Heart left ventricle (tissue), 13 donors: Measurements from ENCODE around the gene C12orf76.

Experiments used
- POLR2A ChIP-seq, 2 donors: fragments of 450-650 bp; IDR thresholded peaks; one replicate each; pipeline ENCODE4 v1.6.1; 2017; ENCODE audit warnings: antibody characterized with exemption in 2 of 2, mild to moderate bottlenecking in 2 of 2, moderate library complexity in 2 of 2
- TF ChIP-seq, protein P1 (sequence below), 12 donors: fragments of 200-600 bp; sonication (generic) in 4 of 12; IDR thresholded peaks; one replicate each; pipeline versions ENCODE4 v1.5.0 to v1.8.0; 2018 to 2022; ENCODE audit warnings: antibody characterized with exemption in 12 of 12, mild to moderate bottlenecking in 5 of 12
- donor health status: ischemic (EF 13 %, LVEDD 7.1; RV severe dilation, severe dysfunction).
- donor health status: DM: no; HTN: yes; CAD: no.
- donor health status: DM: no; HTN: no; CAD: no.
- donor health status: ischemic (EF 25% LVEDD 6.9; RV normal size, moderate dysfunction).
- donor health status: ischemic (EF 25% LVEDD 5.7; RV mildly dilated, moderate dysfunction).
- donor health status: ischemic (EF 35%, LVEDD 5.7; RV mildly dilated, moderate dysfunction).
- donor health status: nonischemic (EF 11% LVEDD 7.7; RV severe dilation, severe dysfunction).
- donor health status: DM: yes; HTN: yes; CAD: no.
- donor health status: PGD.
- donor health status: ischemic (EF 29% LVEDD 5.4; RV normal size, mild dysfunction).
- donor health status: nonischemic (EF 23%, LVEDD 6.1; RV moderate dilation, normal function).

DNA sequence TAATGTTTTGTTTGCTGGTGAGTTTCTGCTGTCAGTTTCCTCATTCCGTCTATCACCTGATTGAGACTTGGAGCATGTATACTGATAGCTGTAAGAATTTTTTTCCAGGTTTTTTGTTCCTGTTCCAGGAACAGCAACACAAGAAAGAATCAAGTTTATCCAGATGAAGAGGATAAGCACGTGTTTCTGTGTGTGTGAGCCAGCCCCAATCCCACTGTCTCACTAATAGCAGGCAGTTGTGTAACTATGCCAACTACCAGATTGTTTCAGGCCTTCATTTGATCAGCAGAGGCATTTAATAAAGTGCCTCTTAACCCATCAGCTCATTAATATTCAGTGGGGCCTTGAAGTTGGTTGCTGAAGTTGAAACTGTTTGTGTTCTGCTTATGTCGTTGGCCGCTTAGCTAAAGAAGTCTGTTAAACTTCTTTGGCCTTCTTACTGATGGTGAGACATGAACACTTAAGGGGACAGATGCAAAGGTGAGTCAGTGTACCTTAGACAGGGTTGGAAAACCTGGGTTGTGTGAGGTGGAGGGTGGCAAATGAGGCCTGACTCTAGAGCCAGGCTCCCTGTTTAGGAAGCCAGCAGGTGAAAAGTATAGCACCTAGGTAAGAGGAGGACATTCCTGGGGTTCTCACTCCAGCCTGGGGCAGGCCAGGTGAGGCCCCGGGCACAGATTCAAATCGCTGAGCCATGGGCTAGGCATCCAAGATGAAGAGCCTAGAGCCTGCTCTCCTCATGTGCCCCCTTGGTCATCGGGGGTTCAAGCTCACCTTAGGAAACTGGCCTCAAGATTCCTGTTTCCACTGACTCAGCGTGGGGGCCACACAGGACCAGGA is 45.4 kb downstream of the C12orf76 start:
- TF ChIP-seq, protein P1, sequence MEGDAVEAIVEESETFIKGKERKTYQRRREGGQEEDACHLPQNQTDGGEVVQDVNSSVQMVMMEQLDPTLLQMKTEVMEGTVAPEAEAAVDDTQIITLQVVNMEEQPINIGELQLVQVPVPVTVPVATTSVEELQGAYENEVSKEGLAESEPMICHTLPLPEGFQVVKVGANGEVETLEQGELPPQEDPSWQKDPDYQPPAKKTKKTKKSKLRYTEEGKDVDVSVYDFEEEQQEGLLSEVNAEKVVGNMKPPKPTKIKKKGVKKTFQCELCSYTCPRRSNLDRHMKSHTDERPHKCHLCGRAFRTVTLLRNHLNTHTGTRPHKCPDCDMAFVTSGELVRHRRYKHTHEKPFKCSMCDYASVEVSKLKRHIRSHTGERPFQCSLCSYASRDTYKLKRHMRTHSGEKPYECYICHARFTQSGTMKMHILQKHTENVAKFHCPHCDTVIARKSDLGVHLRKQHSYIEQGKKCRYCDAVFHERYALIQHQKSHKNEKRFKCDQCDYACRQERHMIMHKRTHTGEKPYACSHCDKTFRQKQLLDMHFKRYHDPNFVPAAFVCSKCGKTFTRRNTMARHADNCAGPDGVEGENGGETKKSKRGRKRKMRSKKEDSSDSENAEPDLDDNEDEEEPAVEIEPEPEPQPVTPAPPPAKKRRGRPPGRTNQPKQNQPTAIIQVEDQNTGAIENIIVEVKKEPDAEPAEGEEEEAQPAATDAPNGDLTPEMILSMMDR (IDR thresholded peaks at IDR 0.05), result no peak
- no peak for TF ChIP-seq POLR2A (IDR thresholded peaks at IDR 0.05)
